Measurements from ENCODE around the gene KSR2. TPM values are rescaled to one million over a fixed set of nuclear protein-coding genes. Genes with fewer than 3 reads are reported as not detected.
A peak's percentile ranks its signal among the peaks of the same experiment; 100 is the strongest.

The KSR2 gene
- total RNA-seq, 1 experiment from 2014 or later: 1.3 TPM

DNA sequence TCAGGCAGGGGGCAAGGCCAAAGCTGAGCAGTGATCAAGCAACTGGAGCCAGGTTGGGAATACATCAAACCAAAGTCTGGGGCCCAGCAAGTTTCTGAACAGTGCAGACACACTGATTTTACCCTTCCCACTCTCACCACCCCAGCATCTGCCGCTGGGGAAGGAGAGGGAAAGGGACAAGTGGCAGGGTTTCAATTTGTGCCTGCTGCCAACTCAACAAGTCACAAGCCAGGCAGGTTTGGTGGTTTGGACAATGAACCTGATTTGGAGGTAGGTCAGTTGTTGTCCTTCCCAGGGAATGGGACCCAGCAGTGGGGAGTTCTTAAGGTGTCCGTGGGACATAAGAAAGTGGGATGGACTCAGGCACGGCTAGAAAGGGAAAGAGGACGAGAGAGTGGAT is 455.4 kb downstream of the KSR2 start:
- Histone ChIP-seq H3K4ac (ENCODE audit: low read depth, low read length) (no peak overlapping the region), H3T11ph (ENCODE audit: low read length) (no peak overlapping the region), H3K18ac (ENCODE audit: insufficient read length, low read depth, low read length) (no peak overlapping the region), H3K27me3 (ENCODE audit: insufficient read depth, low read length) (no peaks in the 10 kb centered on the region), H3K14ac (ENCODE audit: insufficient read depth, low read length) (no peak overlapping the region), H2BK12ac (ENCODE audit: insufficient read length, low read depth, low read length) (no peak overlapping the region), H3K79me2 (ENCODE audit: insufficient read depth, low read length) (no peaks in the 10 kb centered on the region), H3K79me1 (ENCODE audit: insufficient read depth, low read depth, low read length, poor library complexity, severe bottlenecking) (no peaks in the 10 kb centered on the region), H4K91ac (ENCODE audit: insufficient read length, low read depth, low read length) (no peak overlapping the region), H2BK5ac (ENCODE audit: insufficient read length, low read length) (no peak overlapping the region), H4K5ac (ENCODE audit: insufficient read length, low read depth, low read length) (no peak overlapping the region), H4K8ac (replicated peaks; ENCODE audit: insufficient read length, low read depth, low read length) (no peak overlapping the region), H2BK120ac (ENCODE audit: low read depth, low read length, poor library complexity, severe bottlenecking) (no peak overlapping the region), H3K23me2 (ENCODE audit: insufficient read length, low read depth, low read length, poor library complexity, severe bottlenecking) (no peaks in the 10 kb centered on the region), H3K23ac (ENCODE audit: insufficient read length, low read depth, low read length) (no peak overlapping the region), H2AK5ac (ENCODE audit: insufficient read length, low read length) (no peak overlapping the region), H3K9me3 (ENCODE audit: control insufficient read depth, low read depth, low read length) (no peaks in the 10 kb centered on the region), H3K9ac (ENCODE audit: extremely low read depth, insufficient read length, low read length) (no peak overlapping the region), H4K20me1 (ENCODE audit: control insufficient read depth, insufficient read depth, insufficient read length) (no peaks in the 10 kb centered on the region), H2BK15ac (ENCODE audit: low read depth, low read length) (no peak overlapping the region), H3K4me2 (ENCODE audit: insufficient read depth, insufficient read length, low read length) (no peak overlapping the region), H2AFZ (ENCODE audit: low read length) (no peak overlapping the region), H3K4me1 (ENCODE audit: insufficient read depth, low read length) (peaks cover 8% of the 10 kb centered on the region; the same call in 1 of the 2 replicates), H3K56ac (ENCODE audit: insufficient read length, low read depth, low read length) (no peak overlapping the region), H3K27ac (ENCODE audit: insufficient read length, low read depth, low read length) (no peak overlapping the region), H2BK20ac (ENCODE audit: low read depth, low read length, poor library complexity, severe bottlenecking) (no peak overlapping the region)
- Mint-ChIP-seq H3K36me3 (ENCODE audit: insufficient read depth in 1 of 3, low read depth in 3 of 3) (no peaks in the 10 kb centered on the region), H3K27me3 (ENCODE audit: low read depth) (peaks cover 4% of the 10 kb centered on the region; the same call in 1 of the 2 replicates), H3K27ac (peak overlapping the region in 2 of 3 experiments; percentile 11 to 50; a peak in 2 of 7 replicates), H3K9me3 (no peaks in the 10 kb centered on the region), H3K4me1 (peaks cover 33 to 35% of the 10 kb centered on the region in 2 experiments), H3K4me3 (no peak overlapping the region; a peak in 1 of 5 replicates)
- DNase-seq: no peak
- TF ChIP-seq, protein P1, sequence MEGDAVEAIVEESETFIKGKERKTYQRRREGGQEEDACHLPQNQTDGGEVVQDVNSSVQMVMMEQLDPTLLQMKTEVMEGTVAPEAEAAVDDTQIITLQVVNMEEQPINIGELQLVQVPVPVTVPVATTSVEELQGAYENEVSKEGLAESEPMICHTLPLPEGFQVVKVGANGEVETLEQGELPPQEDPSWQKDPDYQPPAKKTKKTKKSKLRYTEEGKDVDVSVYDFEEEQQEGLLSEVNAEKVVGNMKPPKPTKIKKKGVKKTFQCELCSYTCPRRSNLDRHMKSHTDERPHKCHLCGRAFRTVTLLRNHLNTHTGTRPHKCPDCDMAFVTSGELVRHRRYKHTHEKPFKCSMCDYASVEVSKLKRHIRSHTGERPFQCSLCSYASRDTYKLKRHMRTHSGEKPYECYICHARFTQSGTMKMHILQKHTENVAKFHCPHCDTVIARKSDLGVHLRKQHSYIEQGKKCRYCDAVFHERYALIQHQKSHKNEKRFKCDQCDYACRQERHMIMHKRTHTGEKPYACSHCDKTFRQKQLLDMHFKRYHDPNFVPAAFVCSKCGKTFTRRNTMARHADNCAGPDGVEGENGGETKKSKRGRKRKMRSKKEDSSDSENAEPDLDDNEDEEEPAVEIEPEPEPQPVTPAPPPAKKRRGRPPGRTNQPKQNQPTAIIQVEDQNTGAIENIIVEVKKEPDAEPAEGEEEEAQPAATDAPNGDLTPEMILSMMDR (conservative IDR thresholded peaks at IDR 0.05): no peak
- WGBS (ENCODE audit: extremely low coverage, insufficient read length, low lambda C conversion rate): no CpG with 5 or more reads among the region's 4 CpGs

All from H9 (cell line).